Activated CD4-positive, alpha-beta T cell treated with anti-CD3 and anti-CD28 coated beads for 36 hours (primary cell): ENCODE data around the gene VWA7. TPM values are rescaled to one million over a fixed set of nuclear protein-coding genes. Genes with fewer than 3 reads are reported as not detected.
A peak's percentile ranks its signal among the peaks of the same experiment; 100 is the strongest.

Experiments
- ATAC-seq: fragments of 200-7000 bp; cut with Tn5 transposase; one replicate; pipeline ENCODE4 v1.10.0; 2021; ENCODE audit warnings: mild to moderate bottlenecking, moderate library complexity
- CTCF ChIA-PET: fragments of 350-600 bp; sonication (Branson Sonifier 250); formaldehyde crosslinking; loops from one replicate; lab custom pipeline; 2021; ENCODE audit warnings: antibody characterized with exemption; lab: Charles Lee
- POLR2A ChIA-PET: fragments of 350-600 bp; sonication (Branson Sonifier 250); formaldehyde crosslinking; loops from one replicate; lab custom pipeline; 2021; ENCODE audit warnings: antibody characterized with exemption, inconsistent platforms; lab: Charles Lee
- DNase-seq: peaks from one replicate; pipeline ENCODE4 v3.0.0-alpha.2; 2020
- H3K27ac Mint-ChIP-seq: one replicate; pipeline ENCODE4 v1.8.0; 2021; ENCODE audit warnings: mixed read lengths
- H3K27me3 Mint-ChIP-seq: one replicate; pipeline ENCODE4 v1.8.0; 2021; ENCODE audit warnings: mixed read lengths
- H3K36me3 Mint-ChIP-seq: one replicate; pipeline ENCODE4 v1.8.0; 2021; ENCODE audit warnings: low read depth, mixed read lengths
- H3K4me1 Mint-ChIP-seq: one replicate; pipeline ENCODE4 v1.8.0; 2021; ENCODE audit warnings: mixed read lengths
- H3K4me3 Mint-ChIP-seq: one replicate; pipeline ENCODE4 v1.8.0; 2021; ENCODE audit warnings: mild to moderate bottlenecking, moderate library complexity, mixed read lengths
- H3K9me3 Mint-ChIP-seq: one replicate; pipeline ENCODE4 v1.8.0; 2021; ENCODE audit warnings: low read depth, mixed read lengths
- intact Hi-C, 2 experiments: fragments of 100-400 bp; cut with DNase I in 1 of 2; cut with micrococcal nuclease in 1 of 2; formaldehyde crosslinking; loops; one replicate each; pipeline versions ENCODE4 v1.14.2 to v1.15.1; 2022 to 2024; cut with DNase I, micrococcal nuclease
- total RNA-seq, 2 experiments: library from RNA; stranded (reverse); gene quantifications; one replicate each; pipeline ENCODE4 v1.2.3, GENCODE V29; 2021

The VWA7 gene
- total RNA-seq, 2 experiments from 2014 or later = 1.4 to 1.5 TPM

- Mint-ChIP-seq H3K36me3 (peaks cover 32% of the 10 kb centered on the region), H3K27ac (peak within 1 kb of the TSS; percentile 5)
These were observed 48.2 kb downstream of the VWA7 start, which contains the start of gene DDAH2 for GRCh38 chr6:31728767-31729514. Gene DDAH2, minus strand, starts transcription at chr6:31729299. Its CDS starts 138 bp downstream, at chr6:31729161.

GRCh38 chr6:31727717-31728671 lies 49.1 kb downstream of the VWA7 start:
- ATAC-seq (peak; percentile 17), DNase-seq (no peak)
- Mint-ChIP-seq H3K4me3 (no peak overlapping the region), H3K27ac (peak overlapping the region; percentile 62), H3K4me1 (peaks cover 50% of the 10 kb centered on the region), H3K36me3 (peaks cover 23% of the 10 kb centered on the region), H3K9me3 (no peaks in the 10 kb centered on the region), H3K27me3 (no peaks in the 10 kb centered on the region)
- intact Hi-C loops = loop anchor here in 1 of 2 experiments (2.0 kb wide), 1 partner anchor 47 kb away; the partner anchor contains the start of gene LY6G5C
- ChIA-PET CTCF (interaction anchor here (0.7 to 1.5 kb wide), 2 partner anchors 41 to 102 kb away, joined by 3 to 10 read pairs; no protein-coding TSS in a partner anchor), POLR2A (interaction anchor here (0.9 kb wide), 1 partner anchor 102 kb away, joined by 3 read pairs; no protein-coding TSS in a partner anchor)

More at GRCh38 chr6:31728767-31729514, 48.2 kb downstream of the VWA7 start, which contains the start of gene DDAH2:
- intact Hi-C loops = loop anchor here (1.0 to 2.0 kb wide), 6 partner anchors 9 to 98 kb away; partner anchors contain the start of genes HSPA1B (in 2 of the 2), ABHD16A (in 1 of the 2), LY6G5C (in 1 of the 2) and VARS1 (in 1 of the 2)
- peak within 1 kb of the TSS; percentile 69 for H3K4me3 Mint-ChIP-seq
- ChIA-PET POLR2A (no interaction called here), CTCF (interaction anchor here (0.6 to 1.9 kb wide), 12 partner anchors 9 to 231 kb away, joined by 3 to 8 read pairs (median 4); partner anchors contain the start of genes ABHD16A, MSH5 and NEU1)
- H3K4me1 Mint-ChIP-seq = peaks cover 59% of the 10 kb centered on the region
- DNase-seq (no peak), ATAC-seq (peak; percentile 14)
- no peaks in the 10 kb centered on the region for H3K27me3 Mint-ChIP-seq
- H3K9me3 Mint-ChIP-seq = no peaks in the 10 kb centered on the region

GRCh38 chr6:31727034-31727716 lies 50.0 kb downstream of the VWA7 start:
- no peak overlapping the region for H3K4me3 Mint-ChIP-seq
- H3K27me3 Mint-ChIP-seq = no peaks in the 10 kb centered on the region
- intact Hi-C loops = no loop called here
- CTCF ChIA-PET = interaction anchor here (0.7 to 1.5 kb wide), 2 partner anchors 42 to 103 kb away, joined by 3 to 10 read pairs; no protein-coding TSS in a partner anchor
- H3K9me3 Mint-ChIP-seq = no peaks in the 10 kb centered on the region
- peaks cover 50% of the 10 kb centered on the region for H3K4me1 Mint-ChIP-seq
- H3K27ac Mint-ChIP-seq = peak overlapping the region; percentile 62
- DNase-seq (peak; percentile 51), ATAC-seq (peak; percentile 49)
- POLR2A ChIA-PET = interaction anchor here (0.6 to 0.9 kb wide), 2 partner anchors 103 to 157 kb away, joined by 3 read pairs; no protein-coding TSS in a partner anchor
- H3K36me3 Mint-ChIP-seq = peaks cover 20% of the 10 kb centered on the region

GRCh38 chr6:31725502-31726350 lies 51.4 kb downstream of the VWA7 start:
- Mint-ChIP-seq H3K9me3 (no peaks in the 10 kb centered on the region), H3K27me3 (no peaks in the 10 kb centered on the region), H3K36me3 (peaks cover 11% of the 10 kb centered on the region), H3K27ac (no peak overlapping the region), H3K4me3 (no peak overlapping the region), H3K4me1 (peaks cover 48% of the 10 kb centered on the region)
- intact Hi-C loops = no loop called here
- ChIA-PET POLR2A (no interaction called here), CTCF (interaction anchor here (1.0 to 1.2 kb wide), 3 partner anchors 15 to 45 kb away, joined by 3 read pairs; no protein-coding TSS in a partner anchor)
- ATAC-seq (no peak), DNase-seq (peak; percentile 18)

- H3K27me3 Mint-ChIP-seq = no peaks in the 10 kb centered on the region
- H3K4me1 Mint-ChIP-seq = peaks cover 34% of the 10 kb centered on the region
- H3K4me3 Mint-ChIP-seq = no peak overlapping the region
- DNase-seq (no peak), ATAC-seq (no peak)
- CTCF ChIA-PET = interaction anchor here (0.5 to 1.2 kb wide), 3 partner anchors 8 to 571 kb away, joined by 3 read pairs; no protein-coding TSS in a partner anchor
- POLR2A ChIA-PET = interaction anchor here (0.6 kb wide), 1 partner anchor 448 kb away, joined by 4 read pairs; no protein-coding TSS in a partner anchor
- intact Hi-C loops = no loop called here
- H3K27ac Mint-ChIP-seq = no peak overlapping the region
- no peaks in the 10 kb centered on the region for H3K9me3 Mint-ChIP-seq
- peaks cover 4% of the 10 kb centered on the region for H3K36me3 Mint-ChIP-seq
These were observed 53.0 kb downstream of the VWA7 start for GRCh38 chr6:31723980-31724691.

GRCh38 chr6:31723245-31723979 lies 53.7 kb downstream of the VWA7 start, which contains the start of gene MPIG6B:
Gene MPIG6B, plus strand, starts transcription at chr6:31723373. Its CDS starts 11 bp downstream, at chr6:31723384.
- no peak for ATAC-seq
- Mint-ChIP-seq H3K9me3 (no peaks in the 10 kb centered on the region), H3K4me3 (no peak within 1 kb of the TSS), H3K36me3 (peaks cover 4% of the 10 kb centered on the region), H3K27me3 (no peaks in the 10 kb centered on the region), H3K27ac (no peak within 1 kb of the TSS), H3K4me1 (peaks cover 28% of the 10 kb centered on the region)
- intact Hi-C loops = no loop called here
- POLR2A ChIA-PET = no interaction called here
- DNase-seq = no peak
- CTCF ChIA-PET = interaction anchor here (0.5 to 1.2 kb wide), 3 partner anchors 8 to 570 kb away, joined by 3 read pairs; no protein-coding TSS in a partner anchor

- Mint-ChIP-seq H3K27me3 (no peaks in the 10 kb centered on the region), H3K27ac (no peak overlapping the region), H3K36me3 (peaks cover 4% of the 10 kb centered on the region), H3K4me1 (peaks cover 17% of the 10 kb centered on the region), H3K9me3 (no peaks in the 10 kb centered on the region), H3K4me3 (no peak overlapping the region)
- POLR2A ChIA-PET = no interaction called here
- CTCF ChIA-PET = interaction anchor here (0.6 to 0.9 kb wide), 3 partner anchors 11 to 180 kb away, joined by 3 read pairs; no protein-coding TSS in a partner anchor
- intact Hi-C loops = no loop called here
- ATAC-seq = no peak
- DNase-seq = no peak
These were observed 55.0 kb downstream of the VWA7 start for GRCh38 chr6:31722173-31722572.

GRCh38 chr6:31721351-31722020 lies 55.6 kb downstream of the VWA7 start, which contains the start of gene LY6G6C:
Gene LY6G6C, minus strand, starts transcription at chr6:31721746. Its CDS starts 67 bp downstream, at chr6:31721679.
- CTCF ChIA-PET = interaction anchor here (0.6 to 0.9 kb wide), 3 partner anchors 10 to 18 kb away, joined by 3 to 4 read pairs (median 3); partner anchors contain the start of gene MSH5
- intact Hi-C loops = no loop called here
- POLR2A ChIA-PET = no interaction called here
- H3K27me3 Mint-ChIP-seq = no peaks in the 10 kb centered on the region
- ATAC-seq (no peak), DNase-seq (no peak)
- H3K4me3 Mint-ChIP-seq = no peak within 1 kb of the TSS
- H3K27ac Mint-ChIP-seq = no peak within 1 kb of the TSS
- H3K4me1 Mint-ChIP-seq = peaks cover 11% of the 10 kb centered on the region
- H3K9me3 Mint-ChIP-seq = no peaks in the 10 kb centered on the region
- no peaks in the 10 kb centered on the region for H3K36me3 Mint-ChIP-seq
